ENCODE measurements around the gene GOLGA6B.
"Not testable (repeated sequence)": the region's sequence is repeated elsewhere in the genome, so short reads cannot be mapped to it uniquely, and the experiment has no call there.

GOLGA6B gene

GRCh38 chr15:72669803-72670202 is 15.3 kb downstream of the GOLGA6B start:
- DNase-seq: not testable (repeated sequence)

- DNase-seq: not testable (repeated sequence)
These were observed 16.3 kb downstream of the GOLGA6B start for GRCh38 chr15:72670656-72671352.

DNA sequence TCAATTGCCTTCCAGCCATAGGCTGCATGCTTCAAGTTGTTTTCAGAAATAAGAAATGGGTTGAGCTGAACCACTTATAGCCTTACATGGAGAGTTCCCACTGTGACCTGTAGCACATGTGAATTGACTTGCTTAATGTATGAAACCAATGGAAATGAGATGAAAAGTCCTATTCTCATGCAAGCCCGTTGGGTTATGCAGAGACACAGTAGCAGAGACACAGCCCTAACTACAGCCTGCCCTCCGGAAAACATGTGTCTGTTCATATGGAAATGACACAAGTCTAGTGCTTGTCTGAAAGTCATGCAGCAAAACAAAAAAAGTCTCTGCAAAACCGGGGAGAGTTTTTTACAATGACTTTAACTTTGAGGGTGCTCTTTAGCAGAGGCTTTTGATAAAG is 17.0 kb downstream of the GOLGA6B start:
- no peak for DNase-seq

DNA sequence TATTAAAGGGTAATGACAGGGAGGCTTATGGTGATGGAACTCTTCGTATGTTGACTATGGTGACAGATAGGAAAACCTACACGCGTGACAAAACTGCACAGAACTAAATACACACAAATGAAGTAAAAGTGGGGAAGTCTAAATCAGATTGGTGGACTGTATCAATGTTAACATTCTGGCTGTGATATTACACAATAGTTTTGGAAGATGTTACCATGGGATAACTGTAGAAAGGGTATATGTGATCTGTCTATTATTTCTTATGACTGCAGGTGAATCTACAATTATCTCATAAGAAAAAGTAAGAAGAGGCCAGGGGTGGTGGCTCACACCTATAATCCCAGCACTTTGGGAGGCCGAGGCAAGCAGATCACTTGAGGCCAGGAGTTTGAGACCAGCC is 22.3 kb downstream of the GOLGA6B start:
- DNase-seq: no peak

GRCh38 chr15:72680931-72681330 is 26.4 kb downstream of the GOLGA6B start:
- no peak for DNase-seq

GRCh38 chr15:72682772-72683171 is 28.3 kb downstream of the GOLGA6B start:
- no peak for DNase-seq

DNA sequence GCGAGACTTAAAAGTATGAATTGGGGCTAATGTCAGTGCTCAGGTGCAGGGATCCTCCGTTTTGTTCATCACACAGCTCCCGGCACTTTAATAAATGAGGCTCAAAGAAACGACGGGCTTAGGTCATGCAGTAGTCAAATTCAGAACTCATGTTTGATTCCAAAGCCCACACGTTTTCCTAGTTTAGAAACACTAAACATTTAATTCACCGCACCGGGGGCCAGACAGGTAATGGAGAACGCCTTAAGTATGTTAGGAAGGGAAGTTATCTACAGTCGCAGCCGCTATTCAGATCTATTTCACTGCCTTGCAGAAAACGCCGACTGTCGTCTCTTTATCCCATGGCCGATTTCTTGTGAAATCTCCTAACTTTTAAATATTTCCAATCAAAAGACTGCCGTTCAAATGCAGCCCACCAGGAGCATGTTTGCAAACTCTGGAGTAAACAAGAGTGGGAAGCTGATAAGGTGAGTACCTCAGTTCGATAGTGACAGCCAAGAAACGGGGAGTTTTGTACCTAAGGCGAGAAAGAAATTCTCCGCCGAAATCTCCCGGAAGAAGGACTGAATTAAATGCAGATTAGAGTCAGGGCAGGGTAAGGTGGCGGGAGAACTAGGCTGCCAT is 30.9 kb downstream of the GOLGA6B start:
- DNase-seq: no peak

DNA sequence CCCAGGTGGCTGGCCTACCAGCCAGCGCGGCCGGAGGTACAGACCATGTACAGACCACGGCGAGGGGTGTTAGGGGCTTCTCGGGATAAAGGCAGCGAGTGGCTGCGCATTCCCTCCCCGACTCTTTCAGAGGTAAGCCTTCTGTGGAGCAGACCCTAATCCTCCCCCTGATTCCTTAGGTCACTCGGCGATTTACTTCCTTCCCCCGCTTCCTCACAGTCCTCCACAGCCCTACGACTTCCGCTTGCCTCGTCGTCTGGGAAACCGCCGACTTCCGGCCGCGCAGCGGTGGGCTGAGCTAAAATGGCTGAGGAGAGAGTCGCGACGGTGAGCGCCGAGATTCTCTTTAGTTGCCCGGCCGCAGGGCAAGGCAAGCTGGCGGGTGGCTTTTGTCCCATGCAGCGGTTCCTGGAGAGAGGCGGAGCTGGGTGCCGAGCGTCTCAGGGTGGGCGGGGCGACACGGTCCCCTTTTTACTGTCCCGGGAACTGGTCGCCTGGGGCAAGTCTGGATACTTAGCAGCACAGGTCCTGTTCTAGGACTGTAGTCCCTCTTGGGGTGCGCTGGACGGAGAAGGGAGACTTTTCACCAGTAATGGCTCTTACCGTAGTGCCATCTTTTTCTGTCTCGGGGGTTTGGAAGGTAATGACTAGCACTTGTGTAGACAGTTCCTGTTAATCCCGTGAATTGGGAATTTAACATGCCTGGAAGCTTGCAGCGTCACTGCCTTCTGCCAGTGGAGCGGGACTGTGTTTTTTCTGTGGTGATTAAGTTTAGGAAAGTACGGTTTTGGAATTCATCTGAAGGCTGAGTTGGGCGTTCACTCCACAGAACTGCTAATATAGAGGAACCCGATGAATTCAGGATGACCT is 31.7 kb downstream of the GOLGA6B start, which contains the start of the genes BBS4 and HIGD2B:
Gene BBS4 (plus strand): TSS at position 283 of the 870 bp plus-strand sequence. CDS start 21 bp downstream, at position 304.
Gene HIGD2B (minus strand): TSS at position 258 of the 870 bp plus-strand sequence. CDS start 9,808 bp downstream, outside the sequence.
- no peak for DNase-seq

GRCh38 chr15:72688697-72689096 is 34.2 kb downstream of the GOLGA6B start:
- no peak for DNase-seq

DNA sequence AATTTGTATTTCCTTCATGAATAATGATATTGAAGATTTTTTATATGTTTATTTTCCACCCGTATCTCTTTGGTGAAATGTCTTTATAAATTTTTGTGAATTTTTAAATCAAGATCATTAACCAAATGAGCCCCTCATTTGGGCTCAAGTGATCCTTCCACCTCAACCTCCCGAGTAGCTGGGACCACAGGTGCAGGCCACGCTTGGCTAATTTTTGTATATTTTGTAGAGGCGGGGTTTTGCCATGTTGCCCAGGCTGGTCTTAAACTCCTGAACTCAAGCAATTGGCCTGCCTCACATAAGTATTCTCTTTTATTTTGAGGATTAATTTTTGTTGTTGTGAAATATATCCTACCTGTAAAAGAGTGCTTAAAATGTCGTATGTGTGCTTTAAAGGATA is 36.4 kb downstream of the GOLGA6B start:
- no peak for DNase-seq

DNA sequence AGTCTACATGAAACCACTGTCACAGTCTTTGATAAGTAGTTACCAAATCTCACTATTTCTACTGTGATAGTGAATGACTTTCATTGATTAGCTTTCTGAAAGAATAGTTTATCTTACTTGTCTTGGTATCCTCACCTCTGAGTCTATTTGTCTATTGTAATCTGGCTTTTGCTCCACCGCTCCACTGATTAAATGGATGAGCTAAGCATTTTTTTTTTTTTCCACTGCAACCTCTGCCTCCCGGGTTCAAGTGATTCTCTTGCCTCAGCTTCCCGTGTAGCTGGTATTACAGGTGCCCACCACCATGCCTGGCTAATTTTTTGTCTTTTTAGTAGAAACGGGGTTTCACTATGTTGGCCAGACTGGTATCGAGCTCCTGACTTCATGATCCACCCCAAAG is 44.4 kb downstream of the GOLGA6B start:
- no peak for DNase-seq

- DNase-seq: no peak
These were observed 45.6 kb downstream of the GOLGA6B start for GRCh38 chr15:72700076-72700475.

DNA sequence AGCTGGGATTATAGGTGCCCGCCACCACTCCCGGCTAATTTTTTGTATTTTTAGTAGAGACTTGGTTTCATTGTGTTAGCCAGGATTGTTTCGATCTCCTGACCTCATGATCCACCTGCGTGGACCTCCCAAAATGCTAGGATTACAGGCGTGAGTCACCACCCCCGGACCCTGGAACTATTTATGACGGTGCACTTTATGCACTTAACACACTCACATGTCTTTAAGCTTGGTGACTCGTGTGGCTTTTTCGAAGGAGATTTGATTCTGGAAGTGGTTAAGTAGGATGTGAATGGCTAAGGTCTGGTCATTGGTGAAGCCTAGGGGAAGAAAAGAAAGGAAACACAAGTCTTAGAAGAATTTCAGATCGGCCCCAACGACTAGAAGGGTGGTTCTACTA is 51.8 kb downstream of the GOLGA6B start:
- no peak for DNase-seq

DNA sequence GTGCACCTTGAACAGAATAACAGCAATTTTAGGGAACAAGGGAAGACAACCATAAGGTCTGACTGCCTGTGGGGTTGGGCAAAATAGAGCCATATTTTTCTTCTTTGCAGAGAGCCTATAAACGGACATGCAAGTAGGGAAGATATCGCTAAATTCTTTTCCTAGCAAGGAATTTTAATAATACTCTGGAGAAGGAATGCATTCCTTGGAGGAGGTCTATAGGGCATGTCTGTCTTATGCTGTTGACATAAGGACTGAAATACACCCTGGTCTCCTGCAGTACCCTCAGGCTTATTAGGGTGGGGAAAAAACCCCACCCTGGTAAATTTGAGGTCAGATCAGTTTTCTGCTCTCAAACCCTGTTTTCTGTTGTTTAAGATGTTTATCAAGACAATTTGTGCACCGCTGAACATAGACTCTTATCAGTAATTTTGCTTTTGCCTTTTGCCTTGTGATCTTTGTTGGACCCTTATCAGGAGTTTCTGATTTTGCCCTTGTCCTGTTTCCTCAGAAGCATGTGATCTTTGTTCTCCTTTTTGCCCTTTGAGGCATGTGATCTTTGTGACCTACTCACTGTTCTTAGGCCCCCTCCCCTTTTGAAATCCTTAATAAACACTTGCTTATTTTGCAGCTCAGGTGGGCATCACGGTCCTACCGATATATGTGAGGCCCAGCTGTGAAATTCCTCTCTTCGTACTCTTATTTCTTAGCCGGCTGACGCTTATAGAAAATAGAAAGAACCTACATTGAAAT is 54.2 kb downstream of the GOLGA6B start:
- DNase-seq: not testable (repeated sequence)

Measured in kidney glomerular epithelial cell (primary cell).